GM19397 (cell line): ENCODE results near the gene MRNIP.
A peak's percentile ranks its signal among the peaks of the same experiment; 100 is the strongest.

Experiments used
- ATAC-seq: cut with Tn5 transposase; IDR thresholded peaks from one replicate; pipeline ENCODE4 v1.9.1; 2021; ENCODE audit warnings: mild to moderate bottlenecking, moderate library complexity; ENCODE audit not compliant: unreplicated experiment

Gene MRNIP

GRCh38 chr5:179858586-179859427 lies at the start of gene MRNIP:
TSS of gene MRNIP (minus strand) at chr5:179858817. CDS start at chr5:179858796, 21 bp downstream.
- peak; percentile 94 for ATAC-seq

GRCh38 chr5:179907556-179908324 lies 49.1 kb upstream of the MRNIP start, which contains the start of gene TBC1D9B:
TSS of gene TBC1D9B (minus strand) at chr5:179907897. CDS start at chr5:179907821, 76 bp downstream.
- ATAC-seq: peak; percentile 89

GRCh38 chr5:179906795-179907555 lies 48.4 kb upstream of the MRNIP start:
- no peak for ATAC-seq

GRCh38 chr5:179906294-179906794 lies 47.7 kb upstream of the MRNIP start:
- no peak for ATAC-seq

GRCh38 chr5:179905161-179905560 lies 46.5 kb upstream of the MRNIP start:
- ATAC-seq: no peak

GRCh38 chr5:179904463-179905160 lies 46.0 kb upstream of the MRNIP start:
- ATAC-seq: no peak

GRCh38 chr5:179902763-179903158 lies 44.1 kb upstream of the MRNIP start:
- ATAC-seq: no peak

- ATAC-seq: no peak
These were observed 43.5 kb upstream of the MRNIP start for GRCh38 chr5:179901915-179902762.

GRCh38 chr5:179901462-179901861 lies 42.8 kb upstream of the MRNIP start:
- no peak for ATAC-seq

- ATAC-seq: no peak
These were observed 42.1 kb upstream of the MRNIP start for GRCh38 chr5:179900711-179901110.

- no peak for ATAC-seq
These were observed 41.6 kb upstream of the MRNIP start for GRCh38 chr5:179900206-179900605.

GRCh38 chr5:179895861-179896260 lies 37.2 kb upstream of the MRNIP start:
- no peak for ATAC-seq

- ATAC-seq: no peak
These were observed 35.6 kb upstream of the MRNIP start for GRCh38 chr5:179893958-179894895.

GRCh38 chr5:179893076-179893957 lies 34.7 kb upstream of the MRNIP start:
- ATAC-seq: no peak

- ATAC-seq: no peak
These were observed 33.6 kb upstream of the MRNIP start for GRCh38 chr5:179892255-179892654.

GRCh38 chr5:179890751-179891682 lies 32.4 kb upstream of the MRNIP start:
- ATAC-seq: no peak
